Activated CD8-positive, alpha-beta memory T cell treated with anti-CD3 and anti-CD28 coated beads, Interleukin-2, amount 50 U/mL, for 1 hour (primary cell): ENCODE measurements around the gene BET1.
A peak's percentile ranks its signal among the peaks of the same experiment; 100 is the strongest.
"Not testable (repeated sequence)": the region's sequence is repeated elsewhere in the genome, so short reads cannot be mapped to it uniquely, and the experiment has no call there.

Source experiments
- DNase-seq: peaks from one replicate; pipeline ENCODE4 v3.0.0-alpha.2; 2020; ENCODE audit errors: extremely low read depth

BET1 gene, protein sequence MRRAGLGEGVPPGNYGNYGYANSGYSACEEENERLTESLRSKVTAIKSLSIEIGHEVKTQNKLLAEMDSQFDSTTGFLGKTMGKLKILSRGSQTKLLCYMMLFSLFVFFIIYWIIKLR

DNA sequence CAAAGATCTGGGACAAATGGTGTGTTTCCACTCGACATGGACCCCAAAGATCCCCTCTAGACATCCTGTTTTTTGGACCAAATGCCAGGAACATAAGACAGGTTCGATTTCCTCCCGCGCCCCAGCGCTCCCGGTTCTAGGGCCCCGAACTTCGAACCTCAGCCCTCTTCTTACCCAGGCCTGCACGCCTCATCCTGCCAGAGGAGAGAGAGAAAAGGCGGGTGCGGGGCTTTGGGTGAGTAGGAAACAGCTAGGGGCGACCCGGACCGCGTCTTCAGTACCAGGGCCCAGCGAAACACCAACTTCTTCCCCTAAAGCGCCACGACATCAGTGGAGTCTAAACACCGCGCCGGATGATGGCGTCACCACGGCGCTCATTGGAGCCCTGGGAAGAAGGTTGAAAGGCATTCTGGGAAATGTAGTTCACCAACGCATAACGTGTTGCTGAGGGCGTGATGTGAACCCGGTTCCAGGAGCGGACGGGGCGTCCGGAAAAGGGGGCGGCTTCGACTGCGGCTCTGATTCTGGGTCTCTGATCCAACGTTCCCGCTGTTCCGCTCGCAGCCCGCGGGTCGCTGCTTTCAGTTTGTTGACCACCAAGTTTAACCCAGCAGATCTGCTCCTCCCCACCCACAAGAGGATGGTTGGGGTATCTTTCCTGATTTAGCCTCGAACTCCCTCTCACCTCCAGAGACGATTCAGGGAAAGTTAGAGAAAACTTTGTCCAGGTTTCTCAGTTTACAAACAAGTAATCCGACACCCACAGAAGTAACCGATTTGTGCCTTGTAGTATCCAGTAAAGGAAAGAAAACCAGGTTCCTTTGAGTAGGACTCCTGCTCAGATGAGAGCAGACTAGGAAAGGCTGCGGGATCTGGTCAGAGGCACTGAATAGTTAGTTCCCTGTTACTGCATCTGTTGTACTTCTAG lies at the start of gene BET1:
TSS of gene BET1 (minus strand) at position 332 of the 928 bp plus-strand sequence. CDS start at position 193, 139 bp downstream.
- DNase-seq, result peak; percentile 78

GRCh38 chr7:94053532-94053931 lies 49.4 kb upstream of the BET1 start:
- DNase-seq, result no peak

- DNase-seq, result no peak
Observed at GRCh38 chr7:94052398-94053180, 48.4 kb upstream of the BET1 start.

- DNase-seq, result no peak
Observed at GRCh38 chr7:94050046-94050445, 45.9 kb upstream of the BET1 start.

DNA sequence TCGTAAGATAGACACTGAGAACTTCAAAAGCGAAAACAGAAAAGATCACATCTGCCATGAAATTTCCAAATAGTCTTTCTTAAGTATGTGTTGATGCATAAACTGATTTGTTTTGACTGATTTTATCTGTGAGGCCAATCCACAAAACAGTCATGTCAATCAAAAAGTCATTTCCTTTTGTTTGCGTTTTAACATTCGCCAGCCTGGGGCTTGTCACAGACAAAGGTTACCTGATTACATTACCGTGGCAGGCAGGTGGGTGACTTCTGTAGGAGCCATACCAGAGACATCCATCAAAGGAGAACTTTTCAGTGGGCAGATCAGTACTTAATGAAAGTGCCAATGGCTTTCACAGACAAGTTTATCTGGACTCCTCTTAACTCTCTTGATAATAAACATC lies 45.5 kb upstream of the BET1 start:
- DNase-seq, result no peak

GRCh38 chr7:94048755-94049154 lies 44.6 kb upstream of the BET1 start:
- no peak for DNase-seq

DNA sequence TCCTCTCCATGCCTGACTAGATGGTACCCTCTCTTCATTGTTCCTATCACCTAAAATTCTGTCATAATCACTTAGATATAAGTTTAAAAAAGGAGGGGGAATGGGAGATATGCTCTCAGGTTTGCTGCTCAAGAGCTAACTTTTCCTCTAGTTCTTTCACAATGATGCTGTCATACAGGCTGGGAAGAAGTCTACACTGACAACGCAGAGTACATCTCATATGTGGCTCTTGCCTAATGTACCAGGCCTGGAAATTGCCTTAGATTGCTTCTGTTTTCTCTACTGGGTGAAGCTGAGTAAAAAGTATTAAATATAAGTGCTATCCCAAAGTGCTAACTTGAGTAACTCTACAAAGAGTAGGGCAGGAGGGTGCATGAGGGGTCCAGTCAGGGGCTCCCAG lies 43.8 kb upstream of the BET1 start:
- DNase-seq, result no peak

DNA sequence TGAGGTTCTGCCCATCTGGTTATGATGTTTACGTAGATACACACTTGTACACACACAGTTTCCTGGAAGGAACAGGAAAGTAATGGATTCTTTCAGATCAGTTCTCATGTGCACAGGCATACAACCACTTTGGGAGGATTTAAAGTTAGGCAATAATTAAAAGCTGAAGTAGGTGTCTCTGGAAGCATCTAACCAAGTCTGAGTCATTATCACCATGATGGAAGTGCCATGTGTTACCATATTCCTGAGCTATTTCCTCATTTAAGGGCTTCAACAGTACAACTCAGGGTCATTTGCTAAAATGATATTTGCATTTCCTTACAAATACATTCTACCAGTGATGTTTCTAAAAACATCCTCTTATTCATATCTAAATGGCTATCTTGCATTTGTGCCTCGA lies 41.4 kb upstream of the BET1 start:
- no peak for DNase-seq

GRCh38 chr7:94044806-94045205 lies 40.7 kb upstream of the BET1 start:
- DNase-seq, result no peak

- DNase-seq, result no peak
Observed at GRCh38 chr7:94043299-94043698, 39.1 kb upstream of the BET1 start.

DNA sequence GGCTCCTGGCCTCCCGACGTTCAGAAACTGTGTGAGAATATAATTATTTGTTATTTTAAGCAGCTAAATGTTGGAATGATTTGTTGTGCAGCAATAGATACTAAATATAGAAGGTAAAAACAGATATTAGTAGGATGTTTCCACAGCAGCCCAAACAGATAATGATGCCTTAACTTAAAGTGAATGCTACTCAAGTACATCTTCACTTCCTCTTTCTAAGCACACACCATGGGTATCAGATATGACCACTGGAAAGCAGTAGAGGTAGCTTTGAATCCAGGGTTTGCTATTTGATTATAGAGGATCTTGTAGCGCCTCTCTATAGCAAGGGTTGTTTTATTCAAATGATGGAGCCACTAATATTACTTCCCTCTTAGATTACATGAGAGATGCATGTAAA lies 38.2 kb upstream of the BET1 start:
- no peak for DNase-seq

- DNase-seq, result no peak
Observed at GRCh38 chr7:94041529-94041928, 37.4 kb upstream of the BET1 start.

DNA sequence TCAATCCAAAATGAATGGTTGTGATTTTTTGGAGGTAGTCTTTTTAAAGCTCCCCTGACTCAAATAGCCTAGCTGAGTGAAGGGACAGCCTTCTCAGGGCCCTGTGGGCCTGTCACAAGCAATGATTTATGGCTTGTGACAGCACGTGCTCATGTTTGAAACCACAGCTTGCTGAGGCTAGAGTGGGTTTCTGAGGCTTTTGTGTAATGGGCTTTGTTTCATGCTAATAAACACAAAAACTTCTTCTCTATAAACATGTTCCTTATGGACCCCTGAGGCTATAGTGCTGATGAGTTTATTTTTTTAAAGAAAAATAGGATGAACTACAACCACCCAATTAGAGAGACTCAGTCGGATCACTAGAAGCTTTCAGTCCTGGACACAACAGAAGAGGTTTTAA lies 36.1 kb upstream of the BET1 start:
- no peak for DNase-seq

- no peak for DNase-seq
Observed at GRCh38 chr7:94039368-94040035, 35.3 kb upstream of the BET1 start.

- no peak for DNase-seq
Observed at GRCh38 chr7:94031865-94032264, 27.7 kb upstream of the BET1 start.

GRCh38 chr7:94030634-94031033 lies 26.5 kb upstream of the BET1 start:
- DNase-seq, result no peak

- no peak for DNase-seq
Observed at GRCh38 chr7:94029976-94030375, 25.8 kb upstream of the BET1 start.

- no peak for DNase-seq
Observed at GRCh38 chr7:94028768-94029167, 24.6 kb upstream of the BET1 start.

- DNase-seq, result not testable (repeated sequence)
Observed at GRCh38 chr7:94026619-94027018, 22.5 kb upstream of the BET1 start.

- no peak for DNase-seq
Observed at GRCh38 chr7:94022550-94022949, 18.4 kb upstream of the BET1 start.

GRCh38 chr7:94016786-94017185 lies 12.6 kb upstream of the BET1 start:
- DNase-seq, result no peak

DNA sequence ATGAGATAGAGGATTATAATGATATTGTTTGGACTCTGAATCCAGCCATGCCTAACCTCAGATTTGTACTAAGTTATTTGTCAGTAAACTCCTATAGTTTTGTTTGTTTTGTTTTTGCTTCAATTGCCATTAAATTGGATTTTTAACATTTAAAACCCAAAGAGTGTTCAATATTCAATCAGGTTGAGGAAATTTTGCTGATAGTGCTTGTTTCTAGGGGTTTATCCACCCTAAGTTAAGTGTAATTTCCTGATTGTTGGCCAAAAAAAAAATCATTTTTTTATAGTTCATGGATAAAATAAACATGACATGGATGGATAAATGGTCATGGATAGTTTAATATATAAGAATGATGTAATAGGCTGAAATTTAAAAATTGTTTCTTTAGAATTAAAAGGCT lies 11.4 kb upstream of the BET1 start:
- no peak for DNase-seq
